Loucy (cell line): ENCODE measurements around the gene TBCD.
"Not testable (repeated sequence)": the region's sequence is repeated elsewhere in the genome, so short reads cannot be mapped to it uniquely, and the experiment has no call there.

ENCODE experiments used
- H2AFZ ChIP-seq: fragments of 200-600 bp; sonication (generic); 2 replicates; pipeline ENCODE4 v1.6.0; 2016; ENCODE audit warnings: antibody characterized with exemption, mild to moderate bottlenecking, low read length, moderate library complexity
- H3F3A ChIP-seq: fragments of 200-600 bp; 2 replicates; pipeline ENCODE4 v1.6.0; 2016; ENCODE audit warnings: antibody characterized with exemption, low read depth, mild to moderate bottlenecking
- H3K27me3 ChIP-seq: fragments of 200-600 bp; sonication (generic); 2 replicates; pipeline ENCODE4 v1.6.1; 2014; ENCODE audit warnings: low read length, mild to moderate bottlenecking; ENCODE audit not compliant: insufficient read depth, poor library complexity, severe bottlenecking
- H3K36me3 ChIP-seq: fragments of 200-600 bp; sonication (generic); 2 replicates; pipeline ENCODE4 v1.6.1; 2016; ENCODE audit warnings: low read length; ENCODE audit not compliant: insufficient read depth
- H3K4me1 ChIP-seq: fragments of 200-600 bp; sonication (generic); 2 replicates; pipeline ENCODE4 v1.5.1; 2014; ENCODE audit warnings: low read length, mild to moderate bottlenecking; ENCODE audit not compliant: insufficient read depth, poor library complexity, severe bottlenecking
- H3K4me2 ChIP-seq: fragments of 200-600 bp; sonication (generic); 2 replicates; pipeline ENCODE4 v1.6.0; 2014; ENCODE audit warnings: antibody characterized with exemption, low read length, low read depth, mild to moderate bottlenecking; ENCODE audit not compliant: poor library complexity, severe bottlenecking
- H3K4me3 ChIP-seq: fragments of 200-600 bp; sonication (generic); 2 replicates; pipeline ENCODE4 v1.5.1; 2014; ENCODE audit warnings: low read length, mild to moderate bottlenecking, mixed read lengths; ENCODE audit not compliant: poor library complexity, severe bottlenecking
- H3K79me2 ChIP-seq: fragments of 200-600 bp; sonication (generic); 2 replicates; pipeline ENCODE4 v1.6.1; 2014; ENCODE audit warnings: low read length; ENCODE audit not compliant: insufficient read depth
- H3K9ac ChIP-seq: fragments of 200-600 bp; sonication (generic); 2 replicates; pipeline ENCODE4 v1.6.0; 2014; ENCODE audit warnings: mild to moderate bottlenecking, low read depth, low read length, moderate library complexity; ENCODE audit not compliant: poor library complexity, severe bottlenecking
- H3K9me2 ChIP-seq: fragments of 200-600 bp; sonication (generic); replicated peaks from 2 replicates; pipeline ENCODE4 v1.6.1; 2016; ENCODE audit warnings: low read depth, low read length, mixed read lengths
- H3K9me3 ChIP-seq: fragments of 200-600 bp; sonication (generic); 2 replicates; pipeline ENCODE4 v1.6.1; 2014; ENCODE audit warnings: mild to moderate bottlenecking, antibody characterized with exemption, low read length, low read depth; ENCODE audit not compliant: insufficient read depth
- H4K20me1 ChIP-seq: fragments of 200-600 bp; sonication (generic); 2 replicates; pipeline ENCODE4 v1.6.0; 2014; ENCODE audit warnings: antibody characterized with exemption, low read length, mild to moderate bottlenecking; ENCODE audit not compliant: insufficient read depth, poor library complexity, severe bottlenecking
- CTCF ChIP-seq: fragments of 200-600 bp; sonication (generic); conservative IDR thresholded peaks from 2 replicates; pipeline ENCODE4 v1.5.1; 2014; ENCODE audit warnings: mild to moderate bottlenecking, antibody characterized with exemption, low read length
- EZH2phosphoT487 ChIP-seq: fragments of 200-600 bp; IDR thresholded peaks from 2 replicates; pipeline ENCODE4 v1.6.1; 2018; ENCODE audit warnings: antibody characterized with exemption, mild to moderate bottlenecking, moderate library complexity, borderline replicate concordance

Gene TBCD

GRCh38 chr17:82980632-82981031 lies 228.8 kb downstream of the TBCD start:
- H3K27me3 ChIP-seq: no peaks in the 10 kb centered on the region
- H3K9me3 ChIP-seq: no peaks in the 10 kb centered on the region
- H3K4me3 ChIP-seq: no peak overlapping the region
- peaks cover 15% of the 10 kb centered on the region; the same call in 1 of the 2 replicates for H3K79me2 ChIP-seq
- peaks cover 32% of the 10 kb centered on the region for H3K4me1 ChIP-seq
- H3K9ac ChIP-seq: no peak overlapping the region
- H4K20me1 ChIP-seq: peaks cover 12% of the 10 kb centered on the region
- no peak for TF ChIP-seq EZH2phosphoT487
- no peak for TF ChIP-seq CTCF
- H3K4me2 ChIP-seq: no peak overlapping the region
- no peak overlapping the region for H2AFZ ChIP-seq
- H3K36me3 ChIP-seq: peaks cover 6% of the 10 kb centered on the region; the same call in 1 of the 2 replicates
- H3F3A ChIP-seq: no peaks in the 10 kb centered on the region
- no peaks in the 10 kb centered on the region for H3K9me2 ChIP-seq

GRCh38 chr17:82981141-82981730 lies 229.4 kb downstream of the TBCD start:
- H3K4me3 ChIP-seq: no peak overlapping the region
- H3K4me2 ChIP-seq: no peak overlapping the region
- no peak overlapping the region for H3K9ac ChIP-seq
- H3K27me3 ChIP-seq: no peaks in the 10 kb centered on the region
- peaks cover 36% of the 10 kb centered on the region for H3K4me1 ChIP-seq
- H2AFZ ChIP-seq: no peak overlapping the region
- no peaks in the 10 kb centered on the region for H3F3A ChIP-seq
- no peak for TF ChIP-seq EZH2phosphoT487
- TF ChIP-seq CTCF: no peak
- peaks cover 15% of the 10 kb centered on the region; the same call in 1 of the 2 replicates for H3K79me2 ChIP-seq
- peaks cover 6% of the 10 kb centered on the region; the same call in 1 of the 2 replicates for H3K36me3 ChIP-seq
- H4K20me1 ChIP-seq: peaks cover 13% of the 10 kb centered on the region
- no peaks in the 10 kb centered on the region for H3K9me2 ChIP-seq
- no peaks in the 10 kb centered on the region for H3K9me3 ChIP-seq

- Histone ChIP-seq H3K9me2 (no peaks in the 10 kb centered on the region), H3K4me2 (no peak overlapping the region), H3K4me1 (peaks cover 37% of the 10 kb centered on the region)
Measured at GRCh38 chr17:82983510-82984248, 231.8 kb downstream of the TBCD start.

GRCh38 chr17:82984249-82984617 lies 232.4 kb downstream of the TBCD start:
- not testable (repeated sequence) for H3K36me3 ChIP-seq, H3K9ac ChIP-seq, H3K27me3 ChIP-seq, H3K4me2 ChIP-seq, H3K9me2 ChIP-seq, H3K9me3 ChIP-seq, H3F3A ChIP-seq, H2AFZ ChIP-seq, H3K4me3 ChIP-seq
- H3K79me2 ChIP-seq: peaks cover 18% of the 10 kb centered on the region; the same call in 1 of the 2 replicates
- peaks cover 23% of the 10 kb centered on the region for H4K20me1 ChIP-seq
- H3K4me1 ChIP-seq: peaks cover 32% of the 10 kb centered on the region

More at GRCh38 chr17:82983510-82984248, 231.8 kb downstream of the TBCD start:
- no peaks in the 10 kb centered on the region for H3K9me3 ChIP-seq
- H4K20me1 ChIP-seq: peaks cover 23% of the 10 kb centered on the region
- H2AFZ ChIP-seq: no peak overlapping the region
- TF ChIP-seq EZH2phosphoT487: no peak
- TF ChIP-seq CTCF: no peak
- no peak overlapping the region for H3K4me3 ChIP-seq
- H3K9ac ChIP-seq: no peak overlapping the region
- peaks cover 18% of the 10 kb centered on the region; the same call in 1 of the 2 replicates for H3K79me2 ChIP-seq
- peaks cover under 1% of the 10 kb centered on the region; the same call in 1 of the 2 replicates for H3K36me3 ChIP-seq
- no peaks in the 10 kb centered on the region for H3F3A ChIP-seq
- no peaks in the 10 kb centered on the region for H3K27me3 ChIP-seq
